Calu3 (cell line): ENCODE measurements around the gene VWF. TPM values are rescaled to one million over a fixed set of nuclear protein-coding genes. Genes with fewer than 3 reads are reported as not detected.

Source experiments
- BruUV-seq: library from RNA; stranded (reverse); fragments of 400-500 nt; replicated peaks from 2 replicates; lab custom pipeline; 2021; lab: Mats Ljungman, UMichigan
- CTCF ChIA-PET: fragments of 300-600 bp; sonication (Branson Sonifier 250); formaldehyde crosslinking; loops from one replicate; lab custom pipeline; 2022; ENCODE audit warnings: antibody characterized with exemption; lab: Charles Lee
- DNase-seq: peaks from one replicate; pipeline ENCODE4 v3.0.0; 2022
- H3K27ac Mint-ChIP-seq: one replicate; pipeline ENCODE4 v1.8.0; 2022; ENCODE audit warnings: mixed read lengths; ENCODE audit not compliant: unreplicated experiment
- H3K27me3 Mint-ChIP-seq: one replicate; pipeline ENCODE4 v1.8.0; 2022; ENCODE audit warnings: mixed read lengths; ENCODE audit not compliant: unreplicated experiment
- H3K36me3 Mint-ChIP-seq: one replicate; pipeline ENCODE4 v1.8.0; 2022; ENCODE audit warnings: mild to moderate bottlenecking, moderate library complexity, mixed read lengths; ENCODE audit not compliant: insufficient read depth, unreplicated experiment
- H3K4me1 Mint-ChIP-seq: one replicate; pipeline ENCODE4 v1.8.0; 2022; ENCODE audit warnings: mild to moderate bottlenecking, low read depth, mixed read lengths; ENCODE audit not compliant: unreplicated experiment
- H3K4me3 Mint-ChIP-seq: one replicate; pipeline ENCODE4 v1.8.0; 2022; ENCODE audit warnings: mild to moderate bottlenecking, low read depth, moderate library complexity, mixed read lengths; ENCODE audit not compliant: unreplicated experiment
- H3K9me3 Mint-ChIP-seq: one replicate; pipeline ENCODE4 v1.8.0; 2022; ENCODE audit warnings: low read depth, mixed read lengths; ENCODE audit not compliant: unreplicated experiment
- intact Hi-C: fragments of 100-400 bp; cut with micrococcal nuclease; formaldehyde crosslinking; loops from one replicate; pipeline ENCODE4 v1.10.0; 2022; ENCODE audit not compliant: unreplicated experiment
- total RNA-seq: library from RNA; stranded (reverse); gene quantifications from 2 replicates; pipeline ENCODE4 v1.2.3, GENCODE V29; 2022
- TF ChIP-seq, protein P1 (sequence below): fragments of 200-600 bp; IDR thresholded peaks from one replicate; pipeline ENCODE4 v1.8.0; 2022; ENCODE audit warnings: antibody characterized with exemption; ENCODE audit not compliant: unreplicated experiment

Gene VWF
- total RNA-seq, 1 experiment from 2014 or later: not detected

DNA sequence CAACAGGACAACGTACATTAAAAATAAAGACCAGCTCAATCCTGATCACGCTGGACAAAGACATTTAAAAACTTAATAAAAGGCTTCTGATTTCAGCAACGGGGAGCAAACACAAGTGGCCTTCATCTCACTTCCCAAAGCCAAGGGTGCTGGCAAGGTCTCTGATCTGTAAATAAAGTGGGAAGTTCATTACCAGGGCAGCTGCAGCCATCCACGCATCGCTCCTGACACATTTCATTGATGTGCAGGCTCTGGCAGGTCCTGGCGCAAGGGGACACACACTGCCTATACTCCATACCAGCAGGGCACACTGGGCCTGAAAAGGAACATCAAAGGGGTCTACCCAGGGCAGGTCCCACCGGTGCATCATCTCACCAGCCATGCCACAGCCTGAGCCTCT lies 51.0 kb downstream of the VWF start:
- H3K36me3 Mint-ChIP-seq: peaks cover 5% of the 10 kb centered on the region
- H3K9me3 Mint-ChIP-seq: no peaks in the 10 kb centered on the region
- DNase-seq: no peak
- H3K27me3 Mint-ChIP-seq: peaks cover 33% of the 10 kb centered on the region
- no peak overlapping the region for H3K4me3 Mint-ChIP-seq
- no peak overlapping the region for H3K27ac Mint-ChIP-seq
- no peaks in the 10 kb centered on the region for H3K4me1 Mint-ChIP-seq
- BruUV-seq: no TSS peak
- CTCF ChIA-PET: interaction anchor here (1.1 kb wide), 1 partner anchor 9 kb away, joined by 3 read pairs; no protein-coding TSS in a partner anchor
- TF ChIP-seq, protein P1, sequence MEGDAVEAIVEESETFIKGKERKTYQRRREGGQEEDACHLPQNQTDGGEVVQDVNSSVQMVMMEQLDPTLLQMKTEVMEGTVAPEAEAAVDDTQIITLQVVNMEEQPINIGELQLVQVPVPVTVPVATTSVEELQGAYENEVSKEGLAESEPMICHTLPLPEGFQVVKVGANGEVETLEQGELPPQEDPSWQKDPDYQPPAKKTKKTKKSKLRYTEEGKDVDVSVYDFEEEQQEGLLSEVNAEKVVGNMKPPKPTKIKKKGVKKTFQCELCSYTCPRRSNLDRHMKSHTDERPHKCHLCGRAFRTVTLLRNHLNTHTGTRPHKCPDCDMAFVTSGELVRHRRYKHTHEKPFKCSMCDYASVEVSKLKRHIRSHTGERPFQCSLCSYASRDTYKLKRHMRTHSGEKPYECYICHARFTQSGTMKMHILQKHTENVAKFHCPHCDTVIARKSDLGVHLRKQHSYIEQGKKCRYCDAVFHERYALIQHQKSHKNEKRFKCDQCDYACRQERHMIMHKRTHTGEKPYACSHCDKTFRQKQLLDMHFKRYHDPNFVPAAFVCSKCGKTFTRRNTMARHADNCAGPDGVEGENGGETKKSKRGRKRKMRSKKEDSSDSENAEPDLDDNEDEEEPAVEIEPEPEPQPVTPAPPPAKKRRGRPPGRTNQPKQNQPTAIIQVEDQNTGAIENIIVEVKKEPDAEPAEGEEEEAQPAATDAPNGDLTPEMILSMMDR: no peak
- intact Hi-C loops: no loop called here

DNA sequence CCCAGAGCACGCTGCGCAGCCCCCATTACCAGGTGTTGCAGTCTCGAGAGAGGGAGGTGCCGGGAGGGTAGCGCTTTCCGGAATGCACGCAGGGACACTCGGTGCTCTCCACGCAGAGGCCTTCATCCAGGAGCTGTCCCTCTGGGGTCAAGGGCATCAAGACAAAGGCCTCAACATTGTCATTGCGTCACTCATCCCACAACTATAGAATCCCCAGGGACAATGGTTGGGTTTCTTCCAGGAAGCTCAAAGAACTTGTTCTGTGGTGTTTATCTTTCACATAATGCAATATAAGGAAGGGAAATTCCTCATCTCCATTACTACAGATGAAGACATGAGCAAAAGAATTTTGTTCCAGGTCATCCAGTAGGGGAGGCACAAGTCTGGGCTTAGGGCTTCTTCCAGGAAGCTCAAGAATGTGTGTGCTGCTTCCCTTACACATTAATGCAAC lies 52.1 kb downstream of the VWF start:
- peaks cover 5% of the 10 kb centered on the region for H3K36me3 Mint-ChIP-seq
- H3K27ac Mint-ChIP-seq: no peak overlapping the region
- no peak for DNase-seq
- H3K27me3 Mint-ChIP-seq: peaks cover 33% of the 10 kb centered on the region
- intact Hi-C loops: no loop called here
- H3K9me3 Mint-ChIP-seq: no peaks in the 10 kb centered on the region
- BruUV-seq: no TSS peak
- H3K4me1 Mint-ChIP-seq: no peaks in the 10 kb centered on the region
- no peak overlapping the region for H3K4me3 Mint-ChIP-seq
- TF ChIP-seq, protein P1: no peak
- CTCF ChIA-PET: interaction anchor here (1.1 kb wide), 1 partner anchor 10 kb away, joined by 3 read pairs; no protein-coding TSS in a partner anchor

DNA sequence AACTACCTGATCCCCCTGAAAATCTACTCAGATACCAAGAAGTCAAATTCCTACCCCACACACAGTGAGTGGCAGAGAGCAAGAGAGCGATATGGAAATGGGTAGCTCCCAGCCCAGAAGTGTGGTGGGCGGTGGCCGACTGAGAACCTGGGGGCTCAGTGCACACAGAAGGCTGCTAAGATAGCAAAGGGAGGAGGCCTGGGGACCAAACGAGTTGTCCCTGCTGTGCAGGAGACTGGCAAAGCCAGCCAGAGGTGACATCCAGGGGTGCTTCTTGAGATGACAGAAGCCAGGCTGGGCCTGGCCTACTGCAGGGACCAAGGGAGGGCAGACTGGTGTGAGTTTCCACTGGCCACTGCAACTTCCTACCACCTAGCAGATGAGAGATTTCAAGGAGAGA lies 52.9 kb downstream of the VWF start:
- CTCF ChIA-PET: no interaction called here
- Mint-ChIP-seq H3K27me3 (peaks cover 33% of the 10 kb centered on the region), H3K9me3 (no peaks in the 10 kb centered on the region), H3K4me3 (no peak overlapping the region), H3K36me3 (peaks cover 5% of the 10 kb centered on the region), H3K27ac (no peak overlapping the region), H3K4me1 (no peaks in the 10 kb centered on the region)
- no peak for DNase-seq
- TF ChIP-seq, protein P1: no peak
- BruUV-seq: no TSS peak
- intact Hi-C loops: no loop called here

DNA sequence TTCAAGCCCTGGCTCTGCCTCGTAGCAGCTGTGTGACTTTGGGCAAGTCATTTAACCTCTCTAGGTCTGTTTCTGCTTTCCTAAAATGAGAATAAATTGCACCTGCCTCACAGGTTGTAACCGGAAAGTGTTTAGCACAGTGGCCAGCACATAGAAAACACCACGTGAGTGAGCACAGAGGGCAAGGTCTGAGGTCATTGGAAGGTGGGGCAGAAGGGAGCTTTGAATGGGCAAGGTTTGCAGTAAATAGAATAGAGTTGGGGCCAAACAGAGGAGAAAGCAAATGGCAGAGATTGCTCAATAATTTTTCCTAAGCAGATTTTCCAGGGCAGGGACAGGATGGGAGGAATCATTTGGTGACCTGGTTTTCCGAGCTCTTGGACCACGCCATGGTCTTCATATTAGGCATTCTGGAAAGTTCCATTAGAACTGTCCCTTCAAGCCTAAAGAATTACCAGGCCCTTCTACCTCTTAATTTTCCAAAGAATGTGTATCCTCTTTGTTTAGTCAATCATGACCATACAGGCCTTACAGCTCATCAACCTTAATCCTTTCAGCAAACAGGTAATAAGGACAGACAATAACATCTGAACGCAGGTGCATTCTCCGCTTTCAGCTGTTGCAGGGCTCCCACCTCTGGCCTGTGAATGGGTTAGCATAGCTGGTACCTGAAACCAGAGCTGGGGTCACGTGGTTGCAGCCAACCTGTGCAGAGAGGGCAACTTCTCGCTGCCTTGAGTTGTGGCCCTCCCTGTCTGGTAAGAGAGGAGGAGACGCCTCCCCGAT lies 53.8 kb downstream of the VWF start:
- CTCF ChIA-PET: interaction anchor here (0.6 kb wide), 1 partner anchor 98 kb away, joined by 3 read pairs; no protein-coding TSS in a partner anchor
- TF ChIP-seq, protein P1: no peak
- DNase-seq: no peak
- no TSS peak for BruUV-seq
- Mint-ChIP-seq H3K27me3 (peaks cover 24% of the 10 kb centered on the region), H3K9me3 (no peaks in the 10 kb centered on the region), H3K36me3 (peaks cover 5% of the 10 kb centered on the region), H3K27ac (no peak overlapping the region), H3K4me3 (no peak overlapping the region), H3K4me1 (no peaks in the 10 kb centered on the region)
- intact Hi-C loops: no loop called here
